NCI-H1417 treated with DMSO at 0.1 percent for 48 hours (cell line): ENCODE data around the gene ATF2.
"Not testable (repeated sequence)": the region's sequence is repeated elsewhere in the genome, so short reads cannot be mapped to it uniquely, and the experiment has no call there.

Source experiments
- DNase-seq: peaks from one replicate; lab custom pipeline; 2025; lab: John Stamatoyannopoulos, UW

ATF2 gene

GRCh38 chr2:175166216-175166824 lies 1.7 kb downstream of the ATF2 start:
- no peak for DNase-seq

GRCh38 chr2:175164235-175164634 lies 3.8 kb downstream of the ATF2 start:
- DNase-seq = no peak

- DNase-seq = no peak
These were observed 9.1 kb downstream of the ATF2 start for GRCh38 chr2:175158894-175159293.

- DNase-seq = no peak
These were observed 11.5 kb downstream of the ATF2 start for GRCh38 chr2:175156534-175156933.

GRCh38 chr2:175154661-175155082 lies 13.3 kb downstream of the ATF2 start:
- DNase-seq = no peak

GRCh38 chr2:175152242-175152641 lies 15.8 kb downstream of the ATF2 start:
- DNase-seq = no peak

GRCh38 chr2:175151791-175152190 lies 16.2 kb downstream of the ATF2 start:
- DNase-seq = no peak

- no peak for DNase-seq
These were observed 20.8 kb downstream of the ATF2 start for GRCh38 chr2:175147186-175147585.

- no peak for DNase-seq
These were observed 24.3 kb downstream of the ATF2 start for GRCh38 chr2:175143678-175144077.

- no peak for DNase-seq
These were observed 24.8 kb downstream of the ATF2 start for GRCh38 chr2:175143191-175143590.

- DNase-seq = no peak
These were observed 27.7 kb downstream of the ATF2 start for GRCh38 chr2:175140332-175140731.

GRCh38 chr2:175137793-175138192 lies 30.2 kb downstream of the ATF2 start:
- DNase-seq = no peak

- no peak for DNase-seq
These were observed 31.4 kb downstream of the ATF2 start for GRCh38 chr2:175136334-175137215.

GRCh38 chr2:175135862-175136261 lies 32.1 kb downstream of the ATF2 start:
- DNase-seq = no peak

GRCh38 chr2:175135177-175135576 lies 32.8 kb downstream of the ATF2 start:
- no peak for DNase-seq

GRCh38 chr2:175131252-175131651 lies 36.8 kb downstream of the ATF2 start:
- DNase-seq = no peak

GRCh38 chr2:175126661-175127060 lies 41.3 kb downstream of the ATF2 start:
- DNase-seq = no peak

GRCh38 chr2:175123254-175123653 lies 44.7 kb downstream of the ATF2 start:
- no peak for DNase-seq

GRCh38 chr2:175111200-175111657 lies 56.8 kb downstream of the ATF2 start:
- DNase-seq = no peak

- not testable (repeated sequence) for DNase-seq
These were observed 59.9 kb downstream of the ATF2 start for GRCh38 chr2:175108091-175108490.

- no peak for DNase-seq
These were observed 60.9 kb downstream of the ATF2 start for GRCh38 chr2:175107146-175107545.

- DNase-seq = no peak
These were observed 64.8 kb downstream of the ATF2 start for GRCh38 chr2:175103191-175103590.

GRCh38 chr2:175101514-175101913 lies 66.5 kb downstream of the ATF2 start:
- no peak for DNase-seq
